GM18951 (cell line): ENCODE results near the gene TNS4.

Experiments used
- POLR2A ChIP-seq: IDR thresholded peaks from 4 replicates; pipeline ENCODE4 v1.6.1; 2011; ENCODE audit warnings: mild to moderate bottlenecking; ENCODE audit not compliant: insufficient read length, insufficient read depth; ENCODE audit errors: extremely low read depth
- in situ Hi-C: fragments of 300-500 bp; cut with MboI; formaldehyde crosslinking; loops from one replicate; pipeline ENCODE4 v1.12.0; 2022; ENCODE audit warnings: low sequenced_read_pairs, mixed read lengths, inconsistent platforms; ENCODE audit not compliant: unreplicated experiment

The TNS4 gene, protein sequence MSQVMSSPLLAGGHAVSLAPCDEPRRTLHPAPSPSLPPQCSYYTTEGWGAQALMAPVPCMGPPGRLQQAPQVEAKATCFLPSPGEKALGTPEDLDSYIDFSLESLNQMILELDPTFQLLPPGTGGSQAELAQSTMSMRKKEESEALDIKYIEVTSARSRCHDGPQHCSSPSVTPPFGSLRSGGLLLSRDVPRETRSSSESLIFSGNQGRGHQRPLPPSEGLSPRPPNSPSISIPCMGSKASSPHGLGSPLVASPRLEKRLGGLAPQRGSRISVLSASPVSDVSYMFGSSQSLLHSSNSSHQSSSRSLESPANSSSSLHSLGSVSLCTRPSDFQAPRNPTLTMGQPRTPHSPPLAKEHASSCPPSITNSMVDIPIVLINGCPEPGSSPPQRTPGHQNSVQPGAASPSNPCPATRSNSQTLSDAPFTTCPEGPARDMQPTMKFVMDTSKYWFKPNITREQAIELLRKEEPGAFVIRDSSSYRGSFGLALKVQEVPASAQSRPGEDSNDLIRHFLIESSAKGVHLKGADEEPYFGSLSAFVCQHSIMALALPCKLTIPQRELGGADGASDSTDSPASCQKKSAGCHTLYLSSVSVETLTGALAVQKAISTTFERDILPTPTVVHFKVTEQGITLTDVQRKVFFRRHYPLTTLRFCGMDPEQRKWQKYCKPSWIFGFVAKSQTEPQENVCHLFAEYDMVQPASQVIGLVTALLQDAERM

DNA sequence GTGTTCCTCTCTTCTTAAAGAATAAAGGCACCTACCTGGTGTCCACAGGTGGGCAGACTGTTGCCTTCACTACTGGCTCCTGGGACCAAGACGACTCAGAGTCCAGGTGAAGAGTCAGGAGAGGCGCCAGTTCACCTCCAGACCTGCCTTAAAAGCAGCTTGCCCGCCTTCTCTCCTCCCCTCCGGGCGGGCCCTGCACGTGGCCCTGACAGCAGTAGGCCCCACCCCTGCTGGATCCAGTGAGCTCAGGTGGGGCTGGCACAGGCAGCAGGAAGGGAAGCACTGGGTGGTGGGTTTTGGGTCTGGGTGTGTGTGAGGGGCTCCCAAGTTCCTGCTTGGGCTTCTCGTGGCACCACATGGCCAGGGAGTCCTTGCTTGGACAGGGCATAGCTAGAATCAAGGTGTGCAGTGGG lies at the start of gene TNS4:
TSS of gene TNS4 (minus strand) at position 125 of the 413 bp plus-strand sequence. CDS start 5,198 bp downstream, outside the sequence.
- in situ Hi-C loops: no loop called here
- TF ChIP-seq POLR2A: no peak

DNA sequence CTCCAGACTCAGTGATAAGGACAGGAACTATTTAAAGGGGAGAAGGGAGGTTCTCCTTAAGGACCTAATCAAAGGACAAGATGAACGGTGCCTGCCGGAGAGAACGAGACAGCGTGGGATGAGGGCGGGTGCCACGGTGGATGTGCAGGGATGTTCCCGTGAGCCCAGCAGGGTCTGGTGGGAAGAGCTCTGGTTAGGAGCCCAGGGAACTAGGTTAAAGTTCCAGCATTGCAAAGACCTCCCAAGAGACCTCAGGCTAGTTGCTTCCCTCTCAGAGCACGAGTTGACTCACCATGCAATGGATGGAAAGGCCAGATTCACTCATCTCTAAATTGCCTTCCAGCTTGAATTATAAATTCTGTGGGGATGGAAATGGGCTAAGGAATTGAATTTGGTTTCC lies 49.2 kb upstream of the TNS4 start:
- in situ Hi-C loops: no loop called here
- no peak for TF ChIP-seq POLR2A

DNA sequence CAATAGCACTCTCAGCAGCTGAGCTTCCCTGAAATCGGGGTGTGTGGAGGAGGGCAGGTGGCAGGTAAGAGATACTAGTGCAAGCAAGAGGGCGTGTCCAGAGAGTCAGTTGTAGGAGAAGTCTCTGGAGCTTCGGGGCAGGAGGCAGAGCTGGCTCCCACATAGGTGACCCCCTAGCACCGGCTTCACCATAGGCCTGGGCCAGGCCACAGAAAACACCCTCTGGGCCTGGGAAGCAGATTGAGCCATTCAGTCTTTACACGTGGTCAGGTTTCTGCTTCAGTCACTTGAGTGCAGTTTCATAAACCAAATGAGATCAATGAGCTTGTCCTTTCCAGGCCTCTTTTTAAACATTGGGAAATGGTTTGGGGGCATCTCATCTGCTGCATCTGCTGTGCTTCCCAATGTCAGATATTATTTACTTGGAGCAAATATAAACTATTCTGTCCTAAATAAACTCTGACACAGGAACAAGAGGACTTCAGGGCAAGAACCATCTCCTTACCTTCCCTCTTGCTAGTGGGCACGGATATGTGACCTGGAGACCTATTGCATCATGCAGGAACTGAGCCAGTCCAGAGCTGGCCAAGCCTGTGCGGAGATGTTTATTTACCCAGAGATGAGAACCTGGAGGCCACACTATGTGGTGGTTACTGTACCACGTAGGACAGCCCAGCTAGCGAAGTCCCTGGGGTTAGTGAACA lies 47.7 kb upstream of the TNS4 start:
- in situ Hi-C loops: loop anchor here (25.0 kb wide), 1 partner anchor 112 kb away; the partner anchor contains the start of gene IGFBP4
- no peak for TF ChIP-seq POLR2A

DNA sequence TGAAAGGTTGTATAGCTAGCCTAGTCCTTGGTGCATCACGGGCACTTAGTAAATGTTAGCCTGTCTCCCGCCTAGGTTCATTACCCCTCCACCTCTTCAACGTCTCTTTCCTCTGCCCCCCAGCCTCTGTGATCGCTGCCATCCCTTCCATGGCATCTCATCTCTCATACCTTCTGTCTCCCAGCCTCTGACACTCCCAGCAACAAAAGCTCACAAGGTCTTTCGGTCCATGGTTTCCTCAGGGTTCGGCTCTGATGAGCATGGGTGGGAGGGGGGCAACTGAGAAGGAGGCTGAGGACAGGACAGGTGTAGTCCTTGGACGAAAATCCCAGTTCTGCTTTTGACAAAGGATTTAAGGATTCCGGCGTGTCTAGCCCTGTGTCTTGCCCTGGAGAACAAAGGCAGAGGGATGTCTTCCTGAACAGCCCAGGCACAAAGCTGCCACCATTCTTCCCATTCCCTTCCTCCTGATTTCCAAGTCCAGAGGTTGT lies 47.1 kb upstream of the TNS4 start:
- in situ Hi-C loops: loop anchor here (25.0 kb wide), 1 partner anchor 111 kb away; the partner anchor contains the start of gene IGFBP4
- TF ChIP-seq POLR2A: no peak

DNA sequence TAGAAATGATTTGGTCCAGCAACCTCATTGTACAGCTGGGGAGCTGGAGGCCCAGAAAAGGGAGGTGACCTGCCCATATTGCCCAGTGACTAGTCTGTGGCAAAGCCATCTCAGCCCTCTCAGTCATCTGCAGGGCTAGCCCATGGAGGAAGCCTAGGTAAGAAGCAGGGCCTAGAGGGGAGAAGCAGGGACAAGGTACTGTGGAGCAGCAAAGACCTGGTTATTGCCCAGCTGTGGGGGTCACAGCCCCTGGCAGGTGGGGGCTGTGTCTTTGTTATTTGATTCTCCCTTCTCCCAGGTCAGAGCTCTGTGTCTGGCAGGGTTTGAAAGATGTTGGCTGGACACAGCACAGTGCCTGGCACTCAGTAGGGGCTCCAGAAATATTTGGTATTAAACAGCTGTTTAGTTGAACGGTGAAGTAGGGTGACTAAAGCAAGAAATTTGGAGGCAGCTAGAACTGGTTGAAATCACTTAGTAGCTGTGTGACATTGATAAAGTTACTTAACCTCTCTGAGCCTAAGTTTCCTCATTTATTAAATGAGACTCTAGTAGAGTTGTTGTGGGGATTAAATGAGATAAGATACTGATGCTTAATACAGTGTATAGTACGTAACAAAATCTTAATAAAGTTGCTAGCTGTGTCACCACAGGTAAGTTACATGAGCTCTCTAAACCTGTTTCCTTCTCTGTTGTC lies 46.5 kb upstream of the TNS4 start:
- no peak for TF ChIP-seq POLR2A
- in situ Hi-C loops: loop anchor here (25.0 kb wide), 1 partner anchor 111 kb away; the partner anchor contains the start of gene IGFBP4

DNA sequence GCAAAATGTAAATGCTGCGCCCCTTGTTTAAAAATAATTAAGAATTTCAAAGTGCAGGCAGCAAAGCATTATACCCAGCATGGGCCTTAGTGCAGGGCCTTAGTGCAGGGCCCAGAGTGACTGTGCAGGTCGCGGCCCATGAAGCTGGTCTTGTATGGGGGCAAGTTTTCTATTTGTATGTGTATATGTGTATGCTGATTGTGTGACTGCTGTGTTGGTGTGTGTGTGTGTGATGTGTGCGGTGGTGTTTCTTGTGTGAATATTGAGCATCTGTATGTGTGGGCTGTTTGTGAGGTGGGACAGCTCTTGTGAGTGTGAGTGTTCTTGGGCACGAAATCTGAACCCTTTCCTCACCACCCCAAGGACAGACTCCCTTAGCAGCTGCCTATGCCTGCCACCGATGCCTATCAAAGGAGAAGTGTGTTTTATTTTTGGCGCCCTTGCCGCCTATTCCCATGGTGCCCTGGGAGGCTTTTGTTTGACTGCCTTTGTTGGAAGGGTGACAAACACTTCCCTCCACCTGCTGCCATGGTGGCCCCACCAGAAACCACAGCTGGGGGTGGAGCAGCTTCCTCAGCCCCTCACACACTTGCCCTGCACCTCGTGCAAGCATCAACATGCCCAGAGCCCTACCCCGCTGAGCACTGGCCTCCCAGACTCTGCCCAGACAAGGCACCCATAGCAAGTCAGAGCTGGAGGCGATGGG lies 45.8 kb upstream of the TNS4 start:
- in situ Hi-C loops: loop anchor here (25.0 kb wide), 1 partner anchor 110 kb away; the partner anchor contains the start of gene IGFBP4
- peak; percentile 30 for TF ChIP-seq POLR2A

DNA sequence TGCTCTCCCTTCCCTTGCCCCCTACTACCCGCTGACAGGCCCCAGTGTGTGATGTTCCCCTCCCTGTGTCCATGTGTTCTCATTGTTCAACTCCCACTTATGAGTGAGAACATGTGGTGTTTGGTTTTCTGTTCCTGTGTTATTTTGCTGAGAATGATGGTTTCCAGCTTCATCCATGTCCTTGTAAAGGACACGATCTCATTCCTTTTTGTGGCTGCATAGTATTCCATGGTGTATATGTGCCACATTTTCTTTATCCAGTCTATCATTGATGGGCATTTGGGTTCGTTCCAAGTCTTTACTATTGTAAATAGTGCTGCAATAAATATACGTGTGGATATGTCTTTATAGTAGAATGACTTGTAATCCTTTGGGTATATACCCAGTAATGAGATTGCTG lies 45.1 kb upstream of the TNS4 start:
- in situ Hi-C loops: loop anchor here (25.0 kb wide), 1 partner anchor 109 kb away; the partner anchor contains the start of gene IGFBP4

DNA sequence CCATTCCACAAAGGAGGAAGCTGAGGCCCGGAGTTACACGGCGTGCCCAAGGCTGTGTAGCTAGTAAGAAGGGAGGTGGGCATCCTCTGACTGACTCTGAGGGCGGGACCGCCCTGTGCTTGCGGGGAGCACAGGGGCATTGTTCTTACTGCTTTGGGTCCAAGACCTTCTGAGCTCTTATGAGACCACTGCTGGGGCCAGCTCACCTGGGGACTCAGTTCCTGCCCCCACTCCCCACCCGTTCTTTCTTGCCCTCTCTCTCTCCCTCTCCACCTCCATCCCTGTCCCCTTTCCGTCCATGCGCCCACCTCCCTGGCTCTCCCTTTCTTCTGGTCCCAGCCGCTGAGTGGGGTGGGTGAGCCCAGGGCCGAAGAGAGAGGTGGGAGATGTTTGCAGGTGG lies 44.2 kb upstream of the TNS4 start:
- in situ Hi-C loops: loop anchor here (25.0 kb wide), 1 partner anchor 108 kb away; the partner anchor contains the start of gene IGFBP4
- TF ChIP-seq POLR2A: no peak

DNA sequence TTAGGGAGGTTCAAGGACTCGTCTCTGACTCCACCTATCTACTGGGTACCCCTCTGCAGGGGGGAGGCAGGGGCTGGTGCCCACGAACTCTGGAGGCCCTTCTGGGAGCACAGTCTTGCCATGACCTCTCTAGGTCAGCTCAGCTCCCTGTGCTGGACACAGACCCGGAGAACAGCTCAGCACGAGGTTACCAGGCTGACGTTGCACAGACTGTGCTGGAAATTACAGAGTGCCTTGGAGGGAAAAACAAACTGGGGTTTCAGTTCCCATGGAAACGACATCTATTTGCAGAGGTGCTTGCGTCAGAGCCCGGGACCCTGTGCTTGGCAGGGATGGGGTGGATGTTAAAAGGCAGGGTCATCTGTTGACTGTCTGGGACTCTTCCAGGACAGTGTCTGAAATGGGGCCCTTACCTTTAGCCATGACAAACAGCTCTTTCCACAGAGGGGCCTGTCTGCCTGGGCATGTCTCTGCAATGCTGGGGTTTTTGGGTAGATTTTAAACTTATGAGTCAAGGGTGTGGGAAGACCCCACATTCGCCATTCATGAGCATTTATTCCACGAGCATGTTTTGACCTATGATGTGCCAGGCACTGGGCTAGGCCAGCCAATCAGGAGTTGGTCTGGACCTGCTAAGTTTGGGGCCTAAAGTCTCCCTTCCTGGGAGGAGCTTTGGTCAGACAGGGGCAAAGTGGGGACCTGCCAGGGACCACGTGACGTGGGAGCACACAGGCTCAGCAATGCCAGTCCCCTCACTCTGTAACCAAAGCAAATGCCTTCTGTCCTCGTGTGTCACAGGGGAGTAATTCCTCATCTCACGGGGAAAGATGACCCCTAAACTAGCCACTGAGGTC lies 41.4 kb upstream of the TNS4 start:
- in situ Hi-C loops: loop anchor here (25.0 kb wide), 1 partner anchor 105 kb away; the partner anchor contains the start of gene IGFBP4
- TF ChIP-seq POLR2A: no peak

DNA sequence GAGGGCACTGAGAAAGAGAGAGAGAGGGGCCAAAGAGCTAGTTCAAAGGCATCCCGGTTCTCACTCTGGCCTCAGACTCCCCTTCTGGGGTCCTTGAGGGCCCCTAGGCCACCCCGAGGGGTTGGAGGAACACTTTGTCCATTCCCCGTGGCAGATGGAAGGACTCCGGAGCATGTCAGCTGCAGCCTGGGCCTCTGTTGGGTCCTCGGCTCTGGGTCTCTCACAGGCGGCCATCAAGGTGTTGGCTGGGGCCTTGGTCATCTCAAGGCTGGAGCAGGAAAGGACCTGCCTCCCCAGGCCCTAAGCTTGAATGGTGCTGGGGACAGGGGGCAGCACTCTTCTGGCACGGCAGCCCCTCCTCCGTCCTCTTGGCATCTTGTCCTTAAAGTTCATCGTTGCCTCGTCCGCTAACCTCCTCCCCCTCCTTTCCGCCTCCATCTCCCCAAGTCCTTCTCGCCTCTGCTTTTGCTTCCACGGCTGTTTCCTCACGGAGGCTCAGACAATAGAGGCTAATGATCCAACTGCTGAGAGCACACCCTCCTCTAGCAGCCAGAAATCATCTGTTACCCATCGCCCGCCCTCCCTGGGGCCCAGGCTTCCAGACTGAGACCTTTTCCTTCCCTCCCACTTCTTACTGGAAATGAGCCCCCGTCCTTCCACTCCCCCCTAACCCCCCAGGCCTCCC lies 40.6 kb upstream of the TNS4 start:
- TF ChIP-seq POLR2A: no peak
- in situ Hi-C loops: loop anchor here (25.0 kb wide), 1 partner anchor 105 kb away; the partner anchor contains the start of gene IGFBP4

DNA sequence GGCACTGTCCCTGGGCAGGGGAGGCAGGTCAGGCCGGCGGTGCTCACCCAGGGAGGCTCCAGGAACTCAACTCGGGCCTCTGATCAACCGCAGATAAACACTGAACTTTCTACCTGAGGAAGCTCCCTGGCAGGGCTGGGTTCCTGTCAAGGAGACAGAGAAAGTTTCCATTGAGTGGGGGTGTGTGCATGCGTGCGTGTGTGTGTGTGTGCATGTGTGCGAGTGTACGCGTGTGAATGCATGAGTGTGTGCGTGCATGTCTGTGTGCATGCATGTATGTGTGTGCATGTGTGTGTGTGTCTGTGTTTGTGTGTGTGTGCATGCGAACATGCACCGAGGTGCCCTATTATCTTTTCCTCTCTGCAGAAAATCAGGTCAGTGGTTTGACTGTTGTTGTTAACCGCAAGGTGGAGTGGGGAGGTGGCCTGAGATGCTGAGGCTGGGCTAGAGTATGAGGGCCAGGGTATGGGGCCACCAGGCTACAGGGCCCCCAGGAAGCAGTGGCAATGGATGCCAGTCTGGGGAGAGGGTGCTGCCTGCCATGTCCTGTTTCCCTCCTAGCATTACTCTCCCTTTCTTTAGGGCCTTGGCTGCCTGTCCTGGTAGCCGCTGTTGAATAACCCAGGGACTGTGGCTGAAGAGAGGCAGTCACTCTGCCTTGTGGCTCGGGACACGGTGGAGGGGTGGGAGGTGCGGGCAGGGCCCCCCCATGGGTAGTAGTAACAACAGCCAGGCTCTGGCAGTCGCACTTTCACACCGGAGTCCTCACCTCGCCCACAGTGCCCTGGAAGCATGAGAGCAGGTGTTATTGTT lies 39.8 kb upstream of the TNS4 start:
- no peak for TF ChIP-seq POLR2A
- in situ Hi-C loops: loop anchor here (25.0 kb wide), 1 partner anchor 104 kb away; the partner anchor contains the start of gene IGFBP4
